HepG2 (cell line): ENCODE data around the gene TMEM185A.

ENCODE experiments used
- FOXP1 ChIP-seq, 2 experiments: fragments of 450-650 bp in 1 of 2; IDR thresholded peaks; 2 replicates each; pipeline ENCODE4 v1.6.1; 2017 to 2018; ENCODE audit warnings: antibody characterized with exemption in 1 of 2
- HCFC1 ChIP-seq: fragments of 150-350 bp; IDR thresholded peaks from 2 replicates; pipeline ENCODE4 v1.6.1; 2014; ENCODE audit warnings: low read depth, low read length
- MTF1 ChIP-seq: sonication (generic); formaldehyde crosslinking; IDR thresholded peaks from 2 replicates; pipeline ENCODE4 v1.5.0; 2020; ENCODE audit warnings: missing genetic modification reagents
- MYC ChIP-seq: sonication (generic); formaldehyde crosslinking; IDR thresholded peaks from 2 replicates; pipeline ENCODE4 v1.9.0; 2021; ENCODE audit warnings: missing genetic modification reagents, borderline replicate concordance
- RELA ChIP-seq: sonication (generic); formaldehyde crosslinking; IDR thresholded peaks from 2 replicates; pipeline ENCODE4 v1.4.0; 2020; ENCODE audit warnings: missing genetic modification reagents
- ZNF839 ChIP-seq: sonication (generic); formaldehyde crosslinking; IDR thresholded peaks from 2 replicates; pipeline ENCODE4 v1.4.0; 2020; ENCODE audit warnings: missing genetic modification reagents, mild to moderate bottlenecking, borderline replicate concordance
- TF ChIP-seq, protein P1 (sequence below), 2 experiments: IDR thresholded peaks; 2 replicates each; pipeline ENCODE4 v1.6.1; 2011 to 2012; ENCODE audit warnings: low read length in 2 of 2, borderline replicate concordance in 1 of 2, low read depth in 1 of 2, mild to moderate bottlenecking in 1 of 2, moderate library complexity in 1 of 2
- TF ChIP-seq, protein P2 (sequence below): sonication (generic); formaldehyde crosslinking; IDR thresholded peaks from 2 replicates; pipeline ENCODE4 v1.5.0; 2020; ENCODE audit warnings: mild to moderate bottlenecking, missing genetic modification reagents, moderate library complexity

DNA sequence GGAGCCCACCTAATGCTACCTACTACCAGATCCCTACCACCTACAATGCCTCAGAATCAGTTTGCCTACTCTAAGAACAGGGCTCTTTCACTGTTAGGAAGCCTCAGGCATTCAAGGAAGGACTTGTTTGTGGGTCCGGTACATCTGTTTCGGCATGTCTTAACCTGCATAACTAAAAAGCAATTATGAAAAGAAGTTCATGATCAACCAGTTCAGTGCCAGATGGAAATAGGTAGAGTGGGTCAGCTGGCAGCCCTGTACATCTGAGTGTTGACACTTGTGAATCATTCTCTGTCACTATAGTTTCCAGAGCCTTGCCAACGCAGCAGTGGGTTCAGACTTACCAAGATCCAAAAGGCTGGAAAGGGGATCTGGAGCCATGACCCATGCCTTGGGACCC is 3.3 kb downstream of the TMEM185A start:
- TF ChIP-seq HCFC1 (no peak), MYC (CRISPR knock-in tag) (no peak), RELA (CRISPR knock-in tag) (no peak), FOXP1 (IDR thresholded peaks at IDR 0.05) (no peak), FOXP1 (CRISPR knock-in tag; IDR thresholded peaks at IDR 0.05) (no peak), MTF1 (CRISPR knock-in tag) (no peak), ZNF839 (no peak)
- TF ChIP-seq, protein P1, sequence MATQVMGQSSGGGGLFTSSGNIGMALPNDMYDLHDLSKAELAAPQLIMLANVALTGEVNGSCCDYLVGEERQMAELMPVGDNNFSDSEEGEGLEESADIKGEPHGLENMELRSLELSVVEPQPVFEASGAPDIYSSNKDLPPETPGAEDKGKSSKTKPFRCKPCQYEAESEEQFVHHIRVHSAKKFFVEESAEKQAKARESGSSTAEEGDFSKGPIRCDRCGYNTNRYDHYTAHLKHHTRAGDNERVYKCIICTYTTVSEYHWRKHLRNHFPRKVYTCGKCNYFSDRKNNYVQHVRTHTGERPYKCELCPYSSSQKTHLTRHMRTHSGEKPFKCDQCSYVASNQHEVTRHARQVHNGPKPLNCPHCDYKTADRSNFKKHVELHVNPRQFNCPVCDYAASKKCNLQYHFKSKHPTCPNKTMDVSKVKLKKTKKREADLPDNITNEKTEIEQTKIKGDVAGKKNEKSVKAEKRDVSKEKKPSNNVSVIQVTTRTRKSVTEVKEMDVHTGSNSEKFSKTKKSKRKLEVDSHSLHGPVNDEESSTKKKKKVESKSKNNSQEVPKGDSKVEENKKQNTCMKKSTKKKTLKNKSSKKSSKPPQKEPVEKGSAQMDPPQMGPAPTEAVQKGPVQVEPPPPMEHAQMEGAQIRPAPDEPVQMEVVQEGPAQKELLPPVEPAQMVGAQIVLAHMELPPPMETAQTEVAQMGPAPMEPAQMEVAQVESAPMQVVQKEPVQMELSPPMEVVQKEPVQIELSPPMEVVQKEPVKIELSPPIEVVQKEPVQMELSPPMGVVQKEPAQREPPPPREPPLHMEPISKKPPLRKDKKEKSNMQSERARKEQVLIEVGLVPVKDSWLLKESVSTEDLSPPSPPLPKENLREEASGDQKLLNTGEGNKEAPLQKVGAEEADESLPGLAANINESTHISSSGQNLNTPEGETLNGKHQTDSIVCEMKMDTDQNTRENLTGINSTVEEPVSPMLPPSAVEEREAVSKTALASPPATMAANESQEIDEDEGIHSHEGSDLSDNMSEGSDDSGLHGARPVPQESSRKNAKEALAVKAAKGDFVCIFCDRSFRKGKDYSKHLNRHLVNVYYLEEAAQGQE (IDR thresholded peaks at IDR 0.05; ENCODE audit: borderline replicate concordance in 1 of 2, low read depth in 1 of 2, low read length in 2 of 2), result no peak
- TF ChIP-seq, protein P2, sequence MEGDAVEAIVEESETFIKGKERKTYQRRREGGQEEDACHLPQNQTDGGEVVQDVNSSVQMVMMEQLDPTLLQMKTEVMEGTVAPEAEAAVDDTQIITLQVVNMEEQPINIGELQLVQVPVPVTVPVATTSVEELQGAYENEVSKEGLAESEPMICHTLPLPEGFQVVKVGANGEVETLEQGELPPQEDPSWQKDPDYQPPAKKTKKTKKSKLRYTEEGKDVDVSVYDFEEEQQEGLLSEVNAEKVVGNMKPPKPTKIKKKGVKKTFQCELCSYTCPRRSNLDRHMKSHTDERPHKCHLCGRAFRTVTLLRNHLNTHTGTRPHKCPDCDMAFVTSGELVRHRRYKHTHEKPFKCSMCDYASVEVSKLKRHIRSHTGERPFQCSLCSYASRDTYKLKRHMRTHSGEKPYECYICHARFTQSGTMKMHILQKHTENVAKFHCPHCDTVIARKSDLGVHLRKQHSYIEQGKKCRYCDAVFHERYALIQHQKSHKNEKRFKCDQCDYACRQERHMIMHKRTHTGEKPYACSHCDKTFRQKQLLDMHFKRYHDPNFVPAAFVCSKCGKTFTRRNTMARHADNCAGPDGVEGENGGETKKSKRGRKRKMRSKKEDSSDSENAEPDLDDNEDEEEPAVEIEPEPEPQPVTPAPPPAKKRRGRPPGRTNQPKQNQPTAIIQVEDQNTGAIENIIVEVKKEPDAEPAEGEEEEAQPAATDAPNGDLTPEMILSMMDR (CRISPR knock-in tag), result no peak
